ENCODE measurements around the gene KLK7. TPM values are rescaled to one million over a fixed set of nuclear protein-coding genes. Genes with fewer than 3 reads are reported as not detected.

KLK7 gene
- total RNA-seq, 1 donor from 2014 or later, result not detected

DNA sequence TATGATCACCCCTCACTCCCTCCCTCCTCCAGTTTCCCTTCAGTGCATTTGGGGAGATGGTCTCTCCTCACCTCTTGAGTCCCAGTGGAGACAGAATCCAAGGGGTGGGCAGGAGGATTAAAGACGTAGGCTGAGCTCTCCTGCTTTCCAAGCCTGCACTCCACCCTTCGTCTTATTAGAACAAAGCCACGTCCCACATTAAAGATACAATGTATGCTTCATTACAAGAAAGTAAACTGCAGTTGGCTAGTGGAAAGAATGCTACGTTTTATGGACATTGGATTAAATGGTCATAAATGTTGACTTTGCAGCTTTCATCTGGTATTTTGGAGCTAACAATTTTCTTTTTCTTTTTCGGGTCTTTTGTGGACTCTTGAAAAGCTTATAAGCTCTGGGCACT lies 44.2 kb upstream of the KLK7 start:
- TF ChIP-seq, protein P1, sequence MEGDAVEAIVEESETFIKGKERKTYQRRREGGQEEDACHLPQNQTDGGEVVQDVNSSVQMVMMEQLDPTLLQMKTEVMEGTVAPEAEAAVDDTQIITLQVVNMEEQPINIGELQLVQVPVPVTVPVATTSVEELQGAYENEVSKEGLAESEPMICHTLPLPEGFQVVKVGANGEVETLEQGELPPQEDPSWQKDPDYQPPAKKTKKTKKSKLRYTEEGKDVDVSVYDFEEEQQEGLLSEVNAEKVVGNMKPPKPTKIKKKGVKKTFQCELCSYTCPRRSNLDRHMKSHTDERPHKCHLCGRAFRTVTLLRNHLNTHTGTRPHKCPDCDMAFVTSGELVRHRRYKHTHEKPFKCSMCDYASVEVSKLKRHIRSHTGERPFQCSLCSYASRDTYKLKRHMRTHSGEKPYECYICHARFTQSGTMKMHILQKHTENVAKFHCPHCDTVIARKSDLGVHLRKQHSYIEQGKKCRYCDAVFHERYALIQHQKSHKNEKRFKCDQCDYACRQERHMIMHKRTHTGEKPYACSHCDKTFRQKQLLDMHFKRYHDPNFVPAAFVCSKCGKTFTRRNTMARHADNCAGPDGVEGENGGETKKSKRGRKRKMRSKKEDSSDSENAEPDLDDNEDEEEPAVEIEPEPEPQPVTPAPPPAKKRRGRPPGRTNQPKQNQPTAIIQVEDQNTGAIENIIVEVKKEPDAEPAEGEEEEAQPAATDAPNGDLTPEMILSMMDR (IDR thresholded peaks at IDR 0.05; ENCODE audit: unreplicated experiment), result no peak
- H3K4me3 Mint-ChIP-seq (ENCODE audit: unreplicated experiment), result no peak overlapping the region
- peaks cover 2% of the 10 kb centered on the region for H3K4me1 Mint-ChIP-seq (ENCODE audit: unreplicated experiment)
- no peaks in the 10 kb centered on the region for H3K9me3 Mint-ChIP-seq (ENCODE audit: unreplicated experiment)
- no peaks in the 10 kb centered on the region for H3K36me3 Mint-ChIP-seq (ENCODE audit: low read depth, unreplicated experiment)
- H3K27me3 Mint-ChIP-seq (ENCODE audit: unreplicated experiment), result peaks cover 9% of the 10 kb centered on the region
- DNase-seq (ENCODE audit: low spot score), result no peak
- H3K27ac Mint-ChIP-seq (ENCODE audit: unreplicated experiment), result no peak overlapping the region

DNA sequence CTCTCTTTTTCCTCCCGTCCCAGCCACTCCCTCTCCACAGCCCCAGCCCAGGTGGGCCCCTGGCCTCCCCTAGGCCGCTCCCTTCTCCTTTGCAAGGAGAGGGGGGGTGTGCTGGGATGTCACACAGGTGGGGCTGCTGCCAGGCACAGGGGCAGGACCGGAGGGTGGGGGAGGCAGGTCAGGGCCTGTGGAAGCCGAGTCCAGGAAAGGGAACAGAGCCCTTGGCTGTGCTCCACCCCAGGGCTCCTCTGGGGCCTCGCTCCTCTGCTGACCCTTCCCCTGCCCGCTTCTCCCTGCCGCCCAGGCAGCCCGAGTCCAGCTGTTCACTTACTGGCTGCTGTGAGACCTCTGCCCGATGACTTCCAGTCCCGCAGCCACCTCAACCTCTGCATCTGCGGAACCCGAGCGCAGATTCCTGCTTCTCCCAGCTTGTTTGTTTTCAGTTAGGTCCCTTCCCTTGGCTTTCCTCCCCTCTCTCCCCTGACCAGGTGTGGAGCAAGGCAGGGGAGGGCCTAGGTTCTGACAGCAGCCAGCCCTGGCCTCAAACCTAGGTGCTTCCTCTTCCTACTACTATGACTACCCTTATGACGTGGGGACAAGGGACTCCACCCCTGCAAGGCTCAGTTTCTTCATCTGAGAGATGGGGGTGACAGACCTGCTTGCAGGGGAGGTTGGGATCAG lies 43.5 kb upstream of the KLK7 start:
- Mint-ChIP-seq H3K27me3 (ENCODE audit: unreplicated experiment) (peaks cover 11% of the 10 kb centered on the region), H3K36me3 (ENCODE audit: low read depth, unreplicated experiment) (no peaks in the 10 kb centered on the region), H3K27ac (ENCODE audit: unreplicated experiment) (peak overlapping the region; percentile 19), H3K4me3 (ENCODE audit: unreplicated experiment) (peak overlapping the region; percentile 34), H3K4me1 (ENCODE audit: unreplicated experiment) (peaks cover 2% of the 10 kb centered on the region), H3K9me3 (ENCODE audit: unreplicated experiment) (no peaks in the 10 kb centered on the region)
- TF ChIP-seq, protein P1 (IDR thresholded peaks at IDR 0.05; ENCODE audit: unreplicated experiment), result no peak
- no peak for DNase-seq (ENCODE audit: low spot score)

DNA sequence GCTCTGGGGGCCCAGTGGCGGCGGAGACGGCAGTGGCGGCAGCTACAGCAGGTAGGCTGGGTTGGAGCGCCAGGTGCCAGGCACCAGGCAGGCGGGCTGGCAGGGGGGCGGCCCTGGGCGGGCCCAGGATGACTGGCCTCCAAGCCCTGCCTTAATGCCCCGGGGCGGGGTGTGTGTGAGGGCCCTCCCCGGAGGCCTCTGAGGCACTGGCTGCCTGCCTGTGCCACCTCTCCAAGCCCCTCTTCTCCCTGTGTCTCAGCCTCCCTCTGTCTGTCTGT lies 42.8 kb upstream of the KLK7 start, which contains the start of gene KLK11:
KLK11 (minus strand) TSS at position 63 of the 278 bp plus-strand sequence. CDS start 985 bp downstream, outside the sequence.
- Mint-ChIP-seq H3K27me3 (ENCODE audit: unreplicated experiment) (peaks cover 8% of the 10 kb centered on the region), H3K4me1 (ENCODE audit: unreplicated experiment) (peaks cover 2% of the 10 kb centered on the region), H3K4me3 (ENCODE audit: unreplicated experiment) (peak within 1 kb of the TSS; percentile 34), H3K9me3 (ENCODE audit: unreplicated experiment) (no peaks in the 10 kb centered on the region), H3K27ac (ENCODE audit: unreplicated experiment) (peak within 1 kb of the TSS; percentile 19), H3K36me3 (ENCODE audit: low read depth, unreplicated experiment) (no peaks in the 10 kb centered on the region)
- DNase-seq (ENCODE audit: low spot score), result no peak
- TF ChIP-seq, protein P1 (IDR thresholded peaks at IDR 0.05; ENCODE audit: unreplicated experiment), result no peak

DNA sequence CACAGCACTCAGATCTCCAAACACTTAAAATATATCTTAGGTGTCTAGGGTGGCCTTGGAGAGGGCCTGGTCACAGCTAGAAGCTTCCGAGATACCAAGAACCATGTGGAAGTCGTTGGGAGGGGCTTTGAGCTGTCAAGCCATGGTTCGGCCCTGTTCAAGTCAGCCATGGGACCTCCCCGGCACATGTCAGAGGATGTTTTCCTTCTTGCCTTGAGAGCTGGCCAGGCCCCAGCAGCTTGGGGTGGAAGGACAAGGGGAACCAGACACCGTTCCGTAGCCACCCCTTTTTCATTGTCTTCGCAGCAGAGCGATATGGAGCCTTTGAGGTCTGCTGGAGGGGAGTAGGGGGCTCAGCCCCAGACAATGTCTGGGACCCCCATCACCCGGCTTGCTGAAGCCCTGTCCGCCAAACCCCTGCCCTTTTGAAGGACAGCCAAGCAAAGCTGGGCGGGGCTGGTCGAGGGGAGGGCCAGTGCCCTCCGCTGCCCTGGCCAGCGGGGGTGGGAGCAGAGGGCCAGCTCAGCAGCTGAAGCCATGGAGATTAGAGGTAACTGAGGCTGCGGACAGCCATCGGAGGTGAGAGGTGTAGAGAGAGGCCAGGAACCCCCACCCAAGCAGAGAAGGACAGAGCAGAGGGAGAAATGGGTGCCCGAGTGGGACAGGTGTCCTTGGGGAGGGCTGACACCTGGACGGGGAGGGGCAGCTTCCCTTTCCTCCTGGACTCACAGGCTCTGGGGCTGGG lies 42.3 kb upstream of the KLK7 start:
- Mint-ChIP-seq H3K9me3 (ENCODE audit: unreplicated experiment) (no peaks in the 10 kb centered on the region), H3K27ac (ENCODE audit: unreplicated experiment) (no peak overlapping the region), H3K4me3 (ENCODE audit: unreplicated experiment) (no peak overlapping the region), H3K27me3 (ENCODE audit: unreplicated experiment) (peaks cover 6% of the 10 kb centered on the region), H3K4me1 (ENCODE audit: unreplicated experiment) (peaks cover 2% of the 10 kb centered on the region), H3K36me3 (ENCODE audit: low read depth, unreplicated experiment) (no peaks in the 10 kb centered on the region)
- TF ChIP-seq, protein P1 (IDR thresholded peaks at IDR 0.05; ENCODE audit: unreplicated experiment), result no peak
- no peak for DNase-seq (ENCODE audit: low spot score)

DNA sequence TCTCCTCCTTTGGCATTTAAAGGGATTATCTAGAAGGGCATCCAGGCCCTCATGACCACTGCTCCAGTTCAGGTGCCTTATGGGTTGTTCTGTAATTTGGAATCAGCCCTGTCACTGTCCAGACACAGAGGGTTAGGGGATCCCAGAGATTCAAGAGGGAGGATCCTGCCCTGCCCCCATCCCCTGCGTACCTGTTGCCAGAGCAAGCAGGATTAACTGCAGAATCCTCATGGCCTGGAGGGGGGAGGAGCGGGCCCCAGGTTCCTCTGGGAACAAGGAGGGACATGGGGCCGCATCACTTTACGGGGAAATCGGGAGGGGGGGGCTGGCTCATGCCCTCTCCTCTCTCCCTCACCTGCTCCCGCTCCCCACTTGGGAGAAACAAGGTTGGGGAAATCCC lies 41.7 kb upstream of the KLK7 start:
- H3K27me3 Mint-ChIP-seq (ENCODE audit: unreplicated experiment), result peaks cover 6% of the 10 kb centered on the region
- H3K36me3 Mint-ChIP-seq (ENCODE audit: low read depth, unreplicated experiment), result no peaks in the 10 kb centered on the region
- H3K4me1 Mint-ChIP-seq (ENCODE audit: unreplicated experiment), result peaks cover 2% of the 10 kb centered on the region
- TF ChIP-seq, protein P1 (IDR thresholded peaks at IDR 0.05; ENCODE audit: unreplicated experiment), result no peak
- no peak overlapping the region for H3K27ac Mint-ChIP-seq (ENCODE audit: unreplicated experiment)
- H3K9me3 Mint-ChIP-seq (ENCODE audit: unreplicated experiment), result no peaks in the 10 kb centered on the region
- no peak overlapping the region for H3K4me3 Mint-ChIP-seq (ENCODE audit: unreplicated experiment)
- no peak for DNase-seq (ENCODE audit: low spot score)
